OCI-LY3 (cell line): Measurements from ENCODE around the gene IL22RA1.

ENCODE experiments used
- H2AFZ ChIP-seq: fragments of 200-600, 300-600 bp; shearing (Covaris generic); 2 replicates; pipeline ENCODE4 v1.6.0; 2014; ENCODE audit warnings: antibody characterized with exemption, low read depth, low read length
- H3K27ac ChIP-seq: fragments of 200-600, 300-600 bp; sonication (generic); 2 replicates; pipeline ENCODE4 v1.5.1; 2014; ENCODE audit warnings: mild to moderate bottlenecking, low read length, moderate library complexity, mixed read lengths
- H3K27me3 ChIP-seq: fragments of 200-600, 300-600 bp; sonication (generic); 2 replicates; pipeline ENCODE4 v1.6.1; 2014; ENCODE audit warnings: low read depth, low read length, mixed read lengths
- H3K36me3 ChIP-seq: fragments of 200-600, 300-600 bp; sonication (generic); replicated peaks from 2 replicates; pipeline ENCODE3; 2014; ENCODE audit warnings: low read depth, low read length, mixed read lengths
- H3K4me1 ChIP-seq: fragments of 300-600, 200-600 bp; sonication (generic); 2 replicates; pipeline ENCODE4 v1.6.1; 2014; ENCODE audit warnings: low read length, mixed read lengths
- H3K4me2 ChIP-seq: fragments of 200-600, 300-600 bp; sonication (generic); 2 replicates; pipeline ENCODE4 v1.6.1; 2014; ENCODE audit warnings: low read length, mixed read lengths
- H3K4me3 ChIP-seq: fragments of 300-600, 200-600 bp; sonication (generic); 2 replicates; pipeline ENCODE4 v1.5.1; 2014; ENCODE audit warnings: antibody characterized with exemption, mild to moderate bottlenecking, low read length, moderate library complexity
- H3K79me2 ChIP-seq: fragments of 300-600, 200-600 bp; shearing (Covaris generic); 2 replicates; pipeline ENCODE4 v1.6.1; 2014; ENCODE audit warnings: mild to moderate bottlenecking, low read length, mixed read lengths
- H3K9ac ChIP-seq: fragments of 300-600, 200-600 bp; shearing (Covaris generic); 2 replicates; pipeline ENCODE4 v1.6.0; 2014; ENCODE audit warnings: mild to moderate bottlenecking, low read length, moderate library complexity
- H3K9me3 ChIP-seq: fragments of 200-600, 300-600 bp; shearing (Covaris generic); 2 replicates; pipeline ENCODE4 v1.6.1; 2014; ENCODE audit warnings: low read length, mixed read lengths; ENCODE audit not compliant: insufficient read depth
- H4K20me1 ChIP-seq: fragments of 200-600, 300-600 bp; sonication (generic); 2 replicates; pipeline ENCODE4 v1.6.1; 2016; ENCODE audit warnings: low read length, mixed read lengths; ENCODE audit not compliant: insufficient read depth
- EZH2phosphoT487 ChIP-seq: fragments of 200-600 bp; shearing (Covaris generic); IDR thresholded peaks from 2 replicates; pipeline ENCODE4 v1.6.1; 2018; ENCODE audit warnings: antibody characterized with exemption, mixed run types, low read depth
- TF ChIP-seq, protein P1 (sequence below): fragments of 200-600, 300-600 bp; sonication (generic); IDR thresholded peaks from 2 replicates; pipeline ENCODE4 v1.5.1; 2014; ENCODE audit warnings: antibody characterized with exemption, low read length, low read depth

IL22RA1 gene

GRCh38 chr1:24138476-24139221 is 4.3 kb downstream of the IL22RA1 start:
- Histone ChIP-seq H2AFZ (no peak overlapping the region), H3K9ac (no peak overlapping the region), H3K4me2 (no peak overlapping the region)

GRCh38 chr1:24136956-24137539 is 5.9 kb downstream of the IL22RA1 start:
- Histone ChIP-seq H3K79me2 (no peaks in the 10 kb centered on the region), H3K27me3 (no peaks in the 10 kb centered on the region), H3K4me1 (0 out of 2 replicates have a peak, but pooled peaks cover under 1% of the 10 kb centered on the region), H3K27ac (no peak overlapping the region), H3K36me3 (no peaks in the 10 kb centered on the region), H2AFZ (no peak overlapping the region), H3K4me3 (no peak overlapping the region), H3K4me2 (no peak overlapping the region), H3K9me3 (no peaks in the 10 kb centered on the region; the same call in 1 of the 2 replicates), H3K9ac (no peak overlapping the region), H4K20me1 (no peaks in the 10 kb centered on the region)
- TF ChIP-seq EZH2phosphoT487, result no peak
- TF ChIP-seq, protein P1, sequence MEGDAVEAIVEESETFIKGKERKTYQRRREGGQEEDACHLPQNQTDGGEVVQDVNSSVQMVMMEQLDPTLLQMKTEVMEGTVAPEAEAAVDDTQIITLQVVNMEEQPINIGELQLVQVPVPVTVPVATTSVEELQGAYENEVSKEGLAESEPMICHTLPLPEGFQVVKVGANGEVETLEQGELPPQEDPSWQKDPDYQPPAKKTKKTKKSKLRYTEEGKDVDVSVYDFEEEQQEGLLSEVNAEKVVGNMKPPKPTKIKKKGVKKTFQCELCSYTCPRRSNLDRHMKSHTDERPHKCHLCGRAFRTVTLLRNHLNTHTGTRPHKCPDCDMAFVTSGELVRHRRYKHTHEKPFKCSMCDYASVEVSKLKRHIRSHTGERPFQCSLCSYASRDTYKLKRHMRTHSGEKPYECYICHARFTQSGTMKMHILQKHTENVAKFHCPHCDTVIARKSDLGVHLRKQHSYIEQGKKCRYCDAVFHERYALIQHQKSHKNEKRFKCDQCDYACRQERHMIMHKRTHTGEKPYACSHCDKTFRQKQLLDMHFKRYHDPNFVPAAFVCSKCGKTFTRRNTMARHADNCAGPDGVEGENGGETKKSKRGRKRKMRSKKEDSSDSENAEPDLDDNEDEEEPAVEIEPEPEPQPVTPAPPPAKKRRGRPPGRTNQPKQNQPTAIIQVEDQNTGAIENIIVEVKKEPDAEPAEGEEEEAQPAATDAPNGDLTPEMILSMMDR, result no peak

More at GRCh38 chr1:24138476-24139221, 4.3 kb downstream of the IL22RA1 start:
- Histone ChIP-seq H3K79me2 (no peaks in the 10 kb centered on the region), H3K27me3 (no peaks in the 10 kb centered on the region), H3K9me3 (no peaks in the 10 kb centered on the region; the same call in 1 of the 2 replicates), H3K4me1 (0 out of 2 replicates have a peak, but pooled peaks cover 5% of the 10 kb centered on the region), H4K20me1 (no peaks in the 10 kb centered on the region), H3K27ac (no peak overlapping the region), H3K4me3 (no peak overlapping the region), H3K36me3 (no peaks in the 10 kb centered on the region)
- TF ChIP-seq, protein P1, result no peak
- TF ChIP-seq EZH2phosphoT487, result no peak

DNA sequence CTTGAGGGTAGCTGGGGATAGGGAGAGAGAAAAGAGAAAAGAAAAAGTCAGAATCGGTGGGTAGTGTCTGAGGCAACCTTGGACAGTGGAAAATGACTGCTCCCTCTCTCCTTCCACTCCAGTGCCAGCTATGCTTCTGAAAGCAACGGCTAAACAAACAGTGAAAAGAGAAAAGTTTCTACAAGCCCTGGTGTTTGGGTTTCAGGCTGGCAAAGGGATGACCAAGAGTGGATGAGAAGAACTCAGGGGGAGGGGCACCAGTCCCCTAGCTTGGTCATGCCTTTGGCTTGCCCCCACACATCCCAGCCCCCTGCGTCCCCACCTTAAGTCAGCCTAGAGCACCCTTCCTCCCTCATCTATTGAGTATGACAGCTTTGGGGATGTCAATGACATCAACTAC is 8.6 kb downstream of the IL22RA1 start:
- H3K27ac ChIP-seq, result no peak overlapping the region
- H3K4me3 ChIP-seq, result no peak overlapping the region
- no peaks in the 10 kb centered on the region for H3K36me3 ChIP-seq
- H3K4me1 ChIP-seq, result no peaks in the 10 kb centered on the region
- no peak overlapping the region for H3K9ac ChIP-seq
- no peaks in the 10 kb centered on the region; the same call in 1 of the 2 replicates for H3K9me3 ChIP-seq
- no peak overlapping the region for H2AFZ ChIP-seq
- H4K20me1 ChIP-seq, result no peaks in the 10 kb centered on the region
- H3K27me3 ChIP-seq, result no peaks in the 10 kb centered on the region
- no peaks in the 10 kb centered on the region for H3K79me2 ChIP-seq
- TF ChIP-seq, protein P1, result no peak
- no peak overlapping the region for H3K4me2 ChIP-seq

GRCh38 chr1:24133819-24134218 is 9.1 kb downstream of the IL22RA1 start:
- H3K9me3 ChIP-seq, result no peaks in the 10 kb centered on the region; the same call in 1 of the 2 replicates
- no peaks in the 10 kb centered on the region for H3K27me3 ChIP-seq
- no peak overlapping the region for H2AFZ ChIP-seq
- H3K4me2 ChIP-seq, result no peak overlapping the region
- H3K4me3 ChIP-seq, result no peak overlapping the region
- no peak overlapping the region for H3K9ac ChIP-seq
- H3K27ac ChIP-seq, result no peak overlapping the region
- no peaks in the 10 kb centered on the region for H3K79me2 ChIP-seq
- TF ChIP-seq EZH2phosphoT487, result no peak
- TF ChIP-seq, protein P1, result no peak
- no peaks in the 10 kb centered on the region for H3K36me3 ChIP-seq
- no peaks in the 10 kb centered on the region for H4K20me1 ChIP-seq
- H3K4me1 ChIP-seq, result no peaks in the 10 kb centered on the region
